HEK293 (cell line): ENCODE measurements around the gene AUH.

Experiments
- CTCF ChIA-PET: fragments of 350-600 bp; formaldehyde crosslinking; extraction: SDS; loops from one replicate; lab custom pipeline; 2021; ENCODE audit warnings: antibody characterized with exemption; lab: Yijun Ruan, JAX
- POLR2A ChIA-PET: fragments of 300-600 bp; formaldehyde crosslinking; extraction: SDS; loops from one replicate; lab custom pipeline; 2020; ENCODE audit warnings: antibody characterized with exemption, inconsistent platforms; lab: Yijun Ruan, JAX
- H3K27ac ChIP-seq: fragments of 200-500 bp; sonication (Bioruptor generic); 2 replicates; pipeline ENCODE4 v1.5.1; 2014; ENCODE audit warnings: low read depth, low read length, control low read depth, inconsistent platforms; ENCODE audit errors: extremely low read depth
- H3K36me3 ChIP-seq, 2 experiments: fragments of 200-500 bp in 1 of 2; sonication (Bioruptor generic) in 1 of 2; 1 replicate in 1 of 2; 2 replicates in 1 of 2; pipeline ENCODE4 v1.5.1; 2014 to 2017; ENCODE audit warnings: inconsistent platforms in 2 of 2, low read length in 2 of 2; ENCODE audit not compliant: control insufficient read depth in 2 of 2, insufficient read depth in 1 of 2
- H3K4me1 ChIP-seq: fragments of 200-500 bp; sonication (Bioruptor generic); 2 replicates; pipeline ENCODE4 v1.5.1; 2014; ENCODE audit warnings: mild to moderate bottlenecking, low read length, inconsistent platforms; ENCODE audit not compliant: control insufficient read depth, insufficient read depth
- H3K4me3 ChIP-seq: 2 replicates; pipeline ENCODE4 v1.5.1; 2011; ENCODE audit warnings: low read depth, mild to moderate bottlenecking, control low read depth, low read length, moderate library complexity
- H3K9me3 ChIP-seq: fragments of 200-500 bp; sonication (Bioruptor generic); 2 replicates; pipeline ENCODE4 v1.5.1; 2014; ENCODE audit warnings: low read depth, low read length, inconsistent platforms; ENCODE audit not compliant: control insufficient read depth, insufficient read depth
- BCL11A ChIP-seq: fragments of 450-650 bp; formaldehyde crosslinking; IDR thresholded peaks from 2 replicates; pipeline ENCODE4 v1.5.1; 2016; ENCODE audit warnings: low read depth, missing biosample characterization, missing genetic modification characterization
- BCL11B ChIP-seq: fragments of 450-650 bp; formaldehyde crosslinking; IDR thresholded peaks from 2 replicates; pipeline ENCODE4 v1.5.1; 2016; ENCODE audit warnings: low read depth, missing biosample characterization, missing genetic modification characterization
- FEZF1 ChIP-seq: fragments of 450-650 bp; formaldehyde crosslinking; IDR thresholded peaks from 2 replicates; pipeline ENCODE4 v1.5.1; 2016; ENCODE audit warnings: missing biosample characterization, missing genetic modification characterization
- GLI4 ChIP-seq: fragments of 450-650 bp; formaldehyde crosslinking; IDR thresholded peaks from 2 replicates; pipeline ENCODE4 v1.5.1; 2016; ENCODE audit warnings: missing biosample characterization, missing genetic modification characterization
- HOXA7 ChIP-seq: sonication (generic); formaldehyde crosslinking; IDR thresholded peaks from 2 replicates; pipeline ENCODE4 v1.8.1; 2022; ENCODE audit warnings: missing genetic modification reagents, borderline replicate concordance
- KLF10 ChIP-seq: fragments of 450-650 bp; IDR thresholded peaks from 2 replicates; pipeline ENCODE4 v1.5.1; 2018; ENCODE audit warnings: missing biosample characterization, mild to moderate bottlenecking, missing genetic modification characterization
- SALL2 ChIP-seq: fragments of 450-650 bp; formaldehyde crosslinking; IDR thresholded peaks from 2 replicates; pipeline ENCODE4 v1.5.0; 2017; ENCODE audit warnings: missing biosample characterization, mild to moderate bottlenecking, missing genetic modification characterization, borderline replicate concordance
- TCF7L2 ChIP-seq: IDR thresholded peaks from 2 replicates; pipeline ENCODE4 v1.6.1; 2011; ENCODE audit warnings: low read depth, mild to moderate bottlenecking, inconsistent platforms, low read length, moderate library complexity, borderline replicate concordance
- ZFP3 ChIP-seq: fragments of 450-650 bp; formaldehyde crosslinking; IDR thresholded peaks from 2 replicates; pipeline ENCODE4 v1.5.1; 2016; ENCODE audit warnings: low read depth, missing biosample characterization, missing genetic modification characterization
- ZNF560 ChIP-seq: fragments of 450-650 bp; formaldehyde crosslinking; IDR thresholded peaks from 2 replicates; pipeline ENCODE4 v1.5.1; 2017; ENCODE audit warnings: missing biosample characterization, missing genetic modification characterization, borderline replicate concordance
- ZNF561 ChIP-seq: fragments of 450-650 bp; IDR thresholded peaks from 2 replicates; pipeline ENCODE4 v1.5.1; 2018; ENCODE audit warnings: missing biosample characterization, missing genetic modification characterization, borderline replicate concordance
- ZNF596 ChIP-seq: fragments of 450-650 bp; IDR thresholded peaks from 2 replicates; pipeline ENCODE4 v1.5.0; 2018; ENCODE audit warnings: missing biosample characterization, mild to moderate bottlenecking, missing genetic modification characterization, moderate library complexity
- TF ChIP-seq, protein P1 (sequence below): fragments of 450-650 bp; IDR thresholded peaks from 2 replicates; pipeline ENCODE4 v1.5.1; 2018; ENCODE audit warnings: missing biosample characterization, missing genetic modification characterization
- TF ChIP-seq, protein P2 (sequence below): fragments of 450-650 bp; formaldehyde crosslinking; IDR thresholded peaks from 2 replicates; pipeline ENCODE4 v1.5.1; 2016; ENCODE audit warnings: missing biosample characterization, missing genetic modification characterization
- TF ChIP-seq, protein P3 (sequence below): fragments of 450-650 bp; formaldehyde crosslinking; IDR thresholded peaks from 2 replicates; pipeline ENCODE4 v1.5.1; 2017; ENCODE audit warnings: missing biosample characterization, missing genetic modification characterization
- TF ChIP-seq, protein P4 (sequence below): fragments of 450-650 bp; formaldehyde crosslinking; IDR thresholded peaks from 2 replicates; pipeline ENCODE4 v1.5.1; 2016; ENCODE audit warnings: missing biosample characterization, missing genetic modification characterization, borderline replicate concordance
- TF ChIP-seq, protein P5 (sequence below): fragments of 450-650 bp; formaldehyde crosslinking; IDR thresholded peaks from 2 replicates; pipeline ENCODE4 v1.5.1; 2016; ENCODE audit warnings: missing biosample characterization, missing genetic modification characterization, borderline replicate concordance

AUH gene

DNA sequence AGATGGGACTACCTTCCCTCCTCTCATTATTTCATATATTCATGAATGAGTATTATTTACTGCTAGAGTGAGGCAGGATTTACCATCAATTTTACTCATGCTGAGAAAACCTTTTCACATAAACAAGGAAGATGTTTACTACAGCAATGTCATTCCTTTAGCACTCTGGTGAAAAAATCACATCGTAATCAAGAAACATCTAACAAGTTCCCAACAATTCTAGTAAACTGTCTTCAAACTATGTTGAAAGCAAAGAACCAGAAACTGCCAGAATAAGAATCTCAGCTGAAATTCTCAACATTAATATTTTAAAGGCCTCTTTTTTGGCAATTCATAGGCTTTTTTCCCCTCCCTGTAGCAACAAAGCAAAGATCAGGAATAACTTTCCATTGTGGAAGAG lies 28.2 kb downstream of the AUH start:
- H3K9me3 ChIP-seq, result no peaks in the 10 kb centered on the region
- TF ChIP-seq ZNF596 (tag by site-specific recombination), result no peak
- no peaks in the 10 kb centered on the region for H3K36me3 ChIP-seq
- H3K27ac ChIP-seq, result no peak overlapping the region
- ChIA-PET CTCF (no interaction called here), POLR2A (no interaction called here)
- no peaks in the 10 kb centered on the region for H3K4me1 ChIP-seq
- H3K4me3 ChIP-seq, result no peak overlapping the region

DNA sequence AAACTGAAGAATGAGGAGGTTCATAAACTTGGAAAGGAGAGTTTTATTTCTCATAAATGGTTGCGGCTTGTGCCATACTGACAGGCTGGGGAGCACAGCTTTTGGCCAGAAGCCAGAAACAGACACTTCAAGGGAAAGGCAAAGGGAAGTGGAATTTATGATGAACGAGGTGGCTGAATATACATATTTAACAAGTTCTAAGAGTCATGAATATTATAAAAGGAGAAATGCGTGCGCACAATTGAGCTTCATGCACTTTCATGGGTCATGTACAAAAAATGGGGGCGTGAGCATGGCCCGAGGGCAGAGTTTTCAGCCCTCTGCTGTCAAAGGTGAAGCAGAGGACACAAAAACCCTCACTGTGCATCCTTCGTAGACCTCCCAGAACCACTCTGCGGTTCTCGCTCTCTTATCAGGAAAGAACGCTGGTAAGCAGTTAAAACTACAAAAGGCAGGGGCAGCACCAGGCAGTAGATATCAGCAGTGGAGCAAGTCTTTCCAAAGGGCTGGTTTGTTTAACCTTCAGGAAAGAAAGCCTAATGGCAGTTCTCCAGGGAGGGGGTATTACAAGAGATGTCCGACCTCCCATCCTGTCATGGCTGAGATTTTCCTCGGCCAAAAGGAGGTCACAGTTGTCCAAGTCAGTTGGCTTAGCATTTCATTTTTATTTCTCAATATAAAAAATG lies 29.0 kb downstream of the AUH start:
- no peak overlapping the region for H3K4me3 ChIP-seq
- POLR2A ChIA-PET, result no interaction called here
- TF ChIP-seq TCF7L2 (no peak), BCL11B (tag by site-specific recombination) (no peak), HOXA7 (CRISPR knock-in tag) (no peak), ZFP3 (tag by site-specific recombination) (no peak), FEZF1 (tag by site-specific recombination) (no peak), GLI4 (tag by site-specific recombination) (no peak), ZNF560 (tag by site-specific recombination) (no peak), KLF10 (tag by site-specific recombination) (no peak)
- TF ChIP-seq, protein P1, sequence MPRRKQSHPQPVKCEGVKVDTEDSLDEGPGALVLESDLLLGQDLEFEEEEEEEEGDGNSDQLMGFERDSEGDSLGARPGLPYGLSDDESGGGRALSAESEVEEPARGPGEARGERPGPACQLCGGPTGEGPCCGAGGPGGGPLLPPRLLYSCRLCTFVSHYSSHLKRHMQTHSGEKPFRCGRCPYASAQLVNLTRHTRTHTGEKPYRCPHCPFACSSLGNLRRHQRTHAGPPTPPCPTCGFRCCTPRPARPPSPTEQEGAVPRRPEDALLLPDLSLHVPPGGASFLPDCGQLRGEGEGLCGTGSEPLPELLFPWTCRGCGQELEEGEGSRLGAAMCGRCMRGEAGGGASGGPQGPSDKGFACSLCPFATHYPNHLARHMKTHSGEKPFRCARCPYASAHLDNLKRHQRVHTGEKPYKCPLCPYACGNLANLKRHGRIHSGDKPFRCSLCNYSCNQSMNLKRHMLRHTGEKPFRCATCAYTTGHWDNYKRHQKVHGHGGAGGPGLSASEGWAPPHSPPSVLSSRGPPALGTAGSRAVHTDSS (tag by site-specific recombination), result no peak
- TF ChIP-seq, protein P2, sequence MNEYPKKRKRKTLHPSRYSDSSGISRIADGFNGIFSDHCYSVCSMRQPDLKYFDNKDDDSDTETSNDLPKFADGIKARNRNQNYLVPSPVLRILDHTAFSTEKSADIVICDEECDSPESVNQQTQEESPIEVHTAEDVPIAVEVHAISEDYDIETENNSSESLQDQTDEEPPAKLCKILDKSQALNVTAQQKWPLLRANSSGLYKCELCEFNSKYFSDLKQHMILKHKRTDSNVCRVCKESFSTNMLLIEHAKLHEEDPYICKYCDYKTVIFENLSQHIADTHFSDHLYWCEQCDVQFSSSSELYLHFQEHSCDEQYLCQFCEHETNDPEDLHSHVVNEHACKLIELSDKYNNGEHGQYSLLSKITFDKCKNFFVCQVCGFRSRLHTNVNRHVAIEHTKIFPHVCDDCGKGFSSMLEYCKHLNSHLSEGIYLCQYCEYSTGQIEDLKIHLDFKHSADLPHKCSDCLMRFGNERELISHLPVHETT (tag by site-specific recombination), result no peak
- TF ChIP-seq, protein P3, sequence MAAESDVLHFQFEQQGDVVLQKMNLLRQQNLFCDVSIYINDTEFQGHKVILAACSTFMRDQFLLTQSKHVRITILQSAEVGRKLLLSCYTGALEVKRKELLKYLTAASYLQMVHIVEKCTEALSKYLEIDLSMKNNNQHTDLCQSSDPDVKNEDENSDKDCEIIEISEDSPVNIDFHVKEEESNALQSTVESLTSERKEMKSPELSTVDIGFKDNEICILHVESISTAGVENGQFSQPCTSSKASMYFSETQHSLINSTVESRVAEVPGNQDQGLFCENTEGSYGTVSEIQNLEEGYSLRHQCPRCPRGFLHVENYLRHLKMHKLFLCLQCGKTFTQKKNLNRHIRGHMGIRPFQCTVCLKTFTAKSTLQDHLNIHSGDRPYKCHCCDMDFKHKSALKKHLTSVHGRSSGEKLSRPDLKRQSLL, result no peak
- CTCF ChIA-PET, result no interaction called here
- H3K36me3 ChIP-seq, result peaks cover 0 to 4% of the 10 kb centered on the region in 2 experiments; a peak in 1 of 3 replicates
- H3K9me3 ChIP-seq, result no peaks in the 10 kb centered on the region
- H3K4me1 ChIP-seq, result no peaks in the 10 kb centered on the region
- H3K27ac ChIP-seq, result no peak overlapping the region

DNA sequence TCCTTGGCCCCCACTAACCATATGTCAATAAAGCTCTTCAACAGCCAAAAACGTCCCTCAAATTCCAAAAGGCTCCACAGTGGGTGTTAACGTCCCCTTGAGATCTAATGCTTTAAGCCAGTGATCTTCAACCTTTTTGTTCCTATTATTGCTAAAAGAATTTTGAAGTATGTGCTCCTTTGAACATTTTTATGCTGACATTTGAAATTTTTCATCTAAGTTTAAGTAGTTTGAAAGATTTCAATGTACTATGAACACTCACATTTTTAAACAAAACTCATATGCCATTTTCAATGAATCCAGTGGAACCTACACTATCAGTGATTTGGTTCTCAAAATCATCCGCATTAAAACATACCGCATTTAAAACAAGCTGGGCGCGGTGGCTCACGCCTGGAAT lies 29.9 kb downstream of the AUH start:
- ChIA-PET CTCF (no interaction called here), POLR2A (no interaction called here)
- Histone ChIP-seq H3K36me3 (peaks cover 0 to 13% of the 10 kb centered on the region in 2 experiments; a peak in 1 of 3 replicates), H3K27ac (no peak overlapping the region), H3K4me1 (no peaks in the 10 kb centered on the region), H3K4me3 (no peak overlapping the region), H3K9me3 (no peaks in the 10 kb centered on the region)
- TF ChIP-seq, protein P4, sequence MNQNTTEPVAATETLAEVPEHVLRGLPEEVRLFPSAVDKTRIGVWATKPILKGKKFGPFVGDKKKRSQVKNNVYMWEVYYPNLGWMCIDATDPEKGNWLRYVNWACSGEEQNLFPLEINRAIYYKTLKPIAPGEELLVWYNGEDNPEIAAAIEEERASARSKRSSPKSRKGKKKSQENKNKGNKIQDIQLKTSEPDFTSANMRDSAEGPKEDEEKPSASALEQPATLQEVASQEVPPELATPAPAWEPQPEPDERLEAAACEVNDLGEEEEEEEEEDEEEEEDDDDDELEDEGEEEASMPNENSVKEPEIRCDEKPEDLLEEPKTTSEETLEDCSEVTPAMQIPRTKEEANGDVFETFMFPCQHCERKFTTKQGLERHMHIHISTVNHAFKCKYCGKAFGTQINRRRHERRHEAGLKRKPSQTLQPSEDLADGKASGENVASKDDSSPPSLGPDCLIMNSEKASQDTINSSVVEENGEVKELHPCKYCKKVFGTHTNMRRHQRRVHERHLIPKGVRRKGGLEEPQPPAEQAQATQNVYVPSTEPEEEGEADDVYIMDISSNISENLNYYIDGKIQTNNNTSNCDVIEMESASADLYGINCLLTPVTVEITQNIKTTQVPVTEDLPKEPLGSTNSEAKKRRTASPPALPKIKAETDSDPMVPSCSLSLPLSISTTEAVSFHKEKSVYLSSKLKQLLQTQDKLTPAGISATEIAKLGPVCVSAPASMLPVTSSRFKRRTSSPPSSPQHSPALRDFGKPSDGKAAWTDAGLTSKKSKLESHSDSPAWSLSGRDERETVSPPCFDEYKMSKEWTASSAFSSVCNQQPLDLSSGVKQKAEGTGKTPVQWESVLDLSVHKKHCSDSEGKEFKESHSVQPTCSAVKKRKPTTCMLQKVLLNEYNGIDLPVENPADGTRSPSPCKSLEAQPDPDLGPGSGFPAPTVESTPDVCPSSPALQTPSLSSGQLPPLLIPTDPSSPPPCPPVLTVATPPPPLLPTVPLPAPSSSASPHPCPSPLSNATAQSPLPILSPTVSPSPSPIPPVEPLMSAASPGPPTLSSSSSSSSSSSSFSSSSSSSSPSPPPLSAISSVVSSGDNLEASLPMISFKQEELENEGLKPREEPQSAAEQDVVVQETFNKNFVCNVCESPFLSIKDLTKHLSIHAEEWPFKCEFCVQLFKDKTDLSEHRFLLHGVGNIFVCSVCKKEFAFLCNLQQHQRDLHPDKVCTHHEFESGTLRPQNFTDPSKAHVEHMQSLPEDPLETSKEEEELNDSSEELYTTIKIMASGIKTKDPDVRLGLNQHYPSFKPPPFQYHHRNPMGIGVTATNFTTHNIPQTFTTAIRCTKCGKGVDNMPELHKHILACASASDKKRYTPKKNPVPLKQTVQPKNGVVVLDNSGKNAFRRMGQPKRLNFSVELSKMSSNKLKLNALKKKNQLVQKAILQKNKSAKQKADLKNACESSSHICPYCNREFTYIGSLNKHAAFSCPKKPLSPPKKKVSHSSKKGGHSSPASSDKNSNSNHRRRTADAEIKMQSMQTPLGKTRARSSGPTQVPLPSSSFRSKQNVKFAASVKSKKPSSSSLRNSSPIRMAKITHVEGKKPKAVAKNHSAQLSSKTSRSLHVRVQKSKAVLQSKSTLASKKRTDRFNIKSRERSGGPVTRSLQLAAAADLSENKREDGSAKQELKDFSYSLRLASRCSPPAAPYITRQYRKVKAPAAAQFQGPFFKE (tag by site-specific recombination), result no peak
- TF ChIP-seq BCL11A (tag by site-specific recombination), result no peak
- TF ChIP-seq ZNF561, result no peak
- TF ChIP-seq, protein P2 (tag by site-specific recombination), result no peak
- TF ChIP-seq SALL2, result no peak
- TF ChIP-seq, protein P5, sequence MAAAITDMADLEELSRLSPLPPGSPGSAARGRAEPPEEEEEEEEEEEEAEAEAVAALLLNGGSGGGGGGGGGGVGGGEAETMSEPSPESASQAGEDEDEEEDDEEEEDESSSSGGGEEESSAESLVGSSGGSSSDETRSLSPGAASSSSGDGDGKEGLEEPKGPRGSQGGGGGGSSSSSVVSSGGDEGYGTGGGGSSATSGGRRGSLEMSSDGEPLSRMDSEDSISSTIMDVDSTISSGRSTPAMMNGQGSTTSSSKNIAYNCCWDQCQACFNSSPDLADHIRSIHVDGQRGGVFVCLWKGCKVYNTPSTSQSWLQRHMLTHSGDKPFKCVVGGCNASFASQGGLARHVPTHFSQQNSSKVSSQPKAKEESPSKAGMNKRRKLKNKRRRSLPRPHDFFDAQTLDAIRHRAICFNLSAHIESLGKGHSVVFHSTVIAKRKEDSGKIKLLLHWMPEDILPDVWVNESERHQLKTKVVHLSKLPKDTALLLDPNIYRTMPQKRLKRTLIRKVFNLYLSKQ (tag by site-specific recombination), result no peak
